Renal pelvis (tissue), 4 donors: Measurements from ENCODE around the gene PCNX1. TPM values are rescaled to one million over a fixed set of nuclear protein-coding genes. Genes with fewer than 3 reads are reported as not detected.

ENCODE experiments used
- DNase-seq: peaks from one replicate; pipeline ENCODE4 v3.0.0-alpha.2; 2013
- polyA plus RNA-seq, 3 donors: library from polyadenylated mRNA; unstranded; fragments of 120-200 nt; gene quantifications; one replicate each; pipeline ENCODE4 v1.2.1, GENCODE V29; 2013; ENCODE audit not compliant: insufficient read length in 3 of 3

The PCNX1 gene
- polyA plus RNA-seq, 3 donors = 48.1 to 63.7 (median 52.3) TPM

DNA sequence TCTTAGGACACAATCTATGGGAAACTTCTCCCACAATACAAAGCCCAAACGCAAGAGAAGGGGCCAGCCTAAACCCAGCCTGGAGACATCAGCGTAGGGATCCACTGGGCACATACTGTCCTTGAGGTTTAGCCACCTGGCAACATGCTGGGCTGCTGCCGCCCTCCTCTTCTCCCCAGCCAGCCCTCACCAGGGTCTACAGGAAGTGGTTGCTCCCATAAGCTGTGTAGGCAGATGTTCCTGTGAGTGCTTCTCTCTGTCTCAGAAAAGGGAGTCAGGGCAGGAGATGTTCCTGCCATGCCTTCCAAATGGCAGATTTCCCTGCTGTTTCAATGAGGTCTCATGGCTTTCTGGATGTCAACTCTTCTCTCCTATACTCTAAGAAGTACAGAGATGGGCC is 241.4 kb downstream of the PCNX1 start:
- DNase-seq = no peak

GRCh38 chr14:71150737-71151136 is 243.5 kb downstream of the PCNX1 start:
- no peak for DNase-seq

- DNase-seq = no peak
Measured at GRCh38 chr14:71155743-71156142, 248.5 kb downstream of the PCNX1 start.

- DNase-seq = no peak
Measured at GRCh38 chr14:71163050-71163841, 256.0 kb downstream of the PCNX1 start.

- DNase-seq = no peak
Measured at GRCh38 chr14:71163842-71164629, 256.8 kb downstream of the PCNX1 start.

Other genes with a start within 250 kb of the PCNX1 start
- 1 to 10 TPM; 3.8 to 5.4 (median 5.2) TPM for gene MAP3K9, start 97.9 kb upstream of the PCNX1 start, polyA plus RNA-seq